K562 (cell line): Measurements from ENCODE around the gene UBE2D2. TPM values are rescaled to one million over a fixed set of nuclear protein-coding genes. Genes with fewer than 3 reads are reported as not detected.

Source experiments
- FIP1L1 ChIP-seq: fragments of 200-400 bp; formaldehyde crosslinking; IDR thresholded peaks from 2 replicates; pipeline ENCODE4 v1.6.1; 2018; ENCODE audit warnings: mild to moderate bottlenecking, low read depth, low read length; ENCODE audit not compliant: poor library complexity, severe bottlenecking
- FOXP1 ChIP-seq: sonication (generic); formaldehyde crosslinking; IDR thresholded peaks from 2 replicates; pipeline ENCODE4 v1.8.0; 2022; ENCODE audit warnings: mild to moderate bottlenecking, missing genetic modification reagents
- HINFP ChIP-seq: fragments of 450-650 bp; conservative IDR thresholded peaks from 2 replicates; pipeline ENCODE4 v1.6.1; 2016; ENCODE audit warnings: missing genetic modification characterization, low read depth, mild to moderate bottlenecking, control low read depth, missing compliant biosample characterization
- KAT7 ChIP-seq: sonication (generic); formaldehyde crosslinking; IDR thresholded peaks from 2 replicates; pipeline ENCODE4 v1.8.0; 2022; ENCODE audit warnings: missing genetic modification reagents, mild to moderate bottlenecking, borderline replicate concordance
- KDM2B ChIP-seq: fragments of 250-450 bp; sonication (Bioruptor Pico); IDR thresholded peaks from 2 replicates; pipeline ENCODE4 v1.8.0; 2021; ENCODE audit warnings: mild to moderate bottlenecking, moderate library complexity
- KLF1 ChIP-seq: fragments of 450-650 bp; IDR thresholded peaks from 2 replicates; pipeline ENCODE4 v1.6.1; 2016; ENCODE audit warnings: missing genetic modification characterization, missing compliant biosample characterization
- POLR3G ChIP-seq: IDR thresholded peaks from 2 replicates; pipeline ENCODE4 v1.6.1; 2011; ENCODE audit not compliant: insufficient read length, insufficient replicate concordance; ENCODE audit errors: extremely low read depth
- POU5F1 ChIP-seq: fragments of 150-350 bp; IDR thresholded peaks from 2 replicates; pipeline ENCODE4 v1.6.1; 2014; ENCODE audit warnings: borderline replicate concordance, low read length, low read depth, mild to moderate bottlenecking; ENCODE audit not compliant: partially characterized antibody
- RFX7 ChIP-seq: fragments of 250-450 bp; sonication (Bioruptor Pico); IDR thresholded peaks from 2 replicates; pipeline ENCODE4 v1.5.1; 2021; ENCODE audit warnings: mild to moderate bottlenecking
- SAP30 ChIP-seq: fragments of 200-600 bp; sonication (generic); IDR thresholded peaks from 2 replicates; pipeline ENCODE4 v1.6.1; 2012; ENCODE audit warnings: borderline replicate concordance, low read depth, mild to moderate bottlenecking, moderate library complexity, low read length, control low read depth, inconsistent platforms; ENCODE audit not compliant: insufficient read depth, poor library complexity, severe bottlenecking
- TCF3 ChIP-seq: sonication (generic); formaldehyde crosslinking; IDR thresholded peaks from 2 replicates; pipeline ENCODE4 v1.4.0; 2020; ENCODE audit warnings: mild to moderate bottlenecking, missing genetic modification reagents
- ZBTB43 ChIP-seq: sonication (generic); formaldehyde crosslinking; IDR thresholded peaks from 2 replicates; pipeline ENCODE4 v1.8.0; 2023; ENCODE audit warnings: mild to moderate bottlenecking, missing genetic modification reagents
- ZNF217 ChIP-seq: sonication (generic); formaldehyde crosslinking; IDR thresholded peaks from 2 replicates; pipeline ENCODE4 v1.8.0; 2022; ENCODE audit warnings: mild to moderate bottlenecking, missing genetic modification reagents
- polyA plus RNA-seq, 8 experiments: library from polyadenylated mRNA; depleted of rRNA in 4 of 8; stranded (reverse) in 5 of 8; unstranded in 3 of 8; fragments of >200 nt; fragmentation: Nextera tagmentation in 2 of 8; fragmentation: Illumina TruSeq in 1 of 8; extraction: Ambion mirVana in 2 of 8; extraction: Trizol in 1 of 8; gene quantifications; 2 replicates each; pipeline versions ENCODE4 v1.2.1 to v1.2.3, GENCODE V29; 2011 to 2014; ENCODE audit warnings: inconsistent platforms in 1 of 8, missing spikeins in 1 of 8
- total RNA-seq, 7 experiments: library from RNA; depleted of rRNA in 6 of 7; stranded (reverse); fragments of >200 nt in 6 of 7; fragmentation: Illumina TruSeq in 2 of 7; extraction: Trizol in 2 of 7; gene quantifications; 2 replicates each; pipeline versions ENCODE4 v1.2.1 to v1.2.3, GENCODE V29; 2011 to 2021; ENCODE audit warnings: low replicate concordance in 1 of 7
- TF ChIP-seq, protein P1 (sequence below): fragments of 150-350 bp; IDR thresholded peaks from 2 replicates; pipeline ENCODE4 v1.6.1; 2014; ENCODE audit warnings: low read depth, mild to moderate bottlenecking, low read length, borderline replicate concordance
- TF ChIP-seq, protein P2 (sequence below): sonication (generic); formaldehyde crosslinking; IDR thresholded peaks from 2 replicates; pipeline ENCODE4 v1.8.0; 2022; ENCODE audit warnings: mild to moderate bottlenecking, missing genetic modification reagents

UBE2D2 gene
- total and polyA plus RNA-seq, 9 of the 15 experiments (the other 6 are each of a cell fraction or from before 2014, with no cell fraction given): 53.6 to 198 (median 122) TPM

- TF ChIP-seq, protein P1, sequence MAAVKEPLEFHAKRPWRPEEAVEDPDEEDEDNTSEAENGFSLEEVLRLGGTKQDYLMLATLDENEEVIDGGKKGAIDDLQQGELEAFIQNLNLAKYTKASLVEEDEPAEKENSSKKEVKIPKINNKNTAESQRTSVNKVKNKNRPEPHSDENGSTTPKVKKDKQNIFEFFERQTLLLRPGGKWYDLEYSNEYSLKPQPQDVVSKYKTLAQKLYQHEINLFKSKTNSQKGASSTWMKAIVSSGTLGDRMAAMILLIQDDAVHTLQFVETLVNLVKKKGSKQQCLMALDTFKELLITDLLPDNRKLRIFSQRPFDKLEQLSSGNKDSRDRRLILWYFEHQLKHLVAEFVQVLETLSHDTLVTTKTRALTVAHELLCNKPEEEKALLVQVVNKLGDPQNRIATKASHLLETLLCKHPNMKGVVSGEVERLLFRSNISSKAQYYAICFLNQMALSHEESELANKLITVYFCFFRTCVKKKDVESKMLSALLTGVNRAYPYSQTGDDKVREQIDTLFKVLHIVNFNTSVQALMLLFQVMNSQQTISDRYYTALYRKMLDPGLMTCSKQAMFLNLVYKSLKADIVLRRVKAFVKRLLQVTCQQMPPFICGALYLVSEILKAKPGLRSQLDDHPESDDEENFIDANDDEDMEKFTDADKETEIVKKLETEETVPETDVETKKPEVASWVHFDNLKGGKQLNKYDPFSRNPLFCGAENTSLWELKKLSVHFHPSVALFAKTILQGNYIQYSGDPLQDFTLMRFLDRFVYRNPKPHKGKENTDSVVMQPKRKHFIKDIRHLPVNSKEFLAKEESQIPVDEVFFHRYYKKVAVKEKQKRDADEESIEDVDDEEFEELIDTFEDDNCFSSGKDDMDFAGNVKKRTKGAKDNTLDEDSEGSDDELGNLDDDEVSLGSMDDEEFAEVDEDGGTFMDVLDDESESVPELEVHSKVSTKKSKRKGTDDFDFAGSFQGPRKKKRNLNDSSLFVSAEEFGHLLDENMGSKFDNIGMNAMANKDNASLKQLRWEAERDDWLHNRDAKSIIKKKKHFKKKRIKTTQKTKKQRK: no peak
- TF ChIP-seq POLR3G (no peak), ZNF217 (no peak), POU5F1 (no peak), SAP30 (no peak), KLF1 (tag) (peak; percentile 45; the same call in 1 of the 2 replicates), FOXP1 (CRISPR knock-in tag) (peak; percentile 87), KAT7 (CRISPR knock-in tag) (peak; percentile 92; the same call in 1 of the 2 replicates), FIP1L1 (peak; percentile 98), RFX7 (CRISPR knock-in tag) (no peak), KDM2B (CRISPR knock-in tag) (no peak), HINFP (no peak), ZBTB43 (CRISPR knock-in tag) (no peak; the same call in 1 of the 2 replicates), TCF3 (peak; percentile 57)
- TF ChIP-seq, protein P2, sequence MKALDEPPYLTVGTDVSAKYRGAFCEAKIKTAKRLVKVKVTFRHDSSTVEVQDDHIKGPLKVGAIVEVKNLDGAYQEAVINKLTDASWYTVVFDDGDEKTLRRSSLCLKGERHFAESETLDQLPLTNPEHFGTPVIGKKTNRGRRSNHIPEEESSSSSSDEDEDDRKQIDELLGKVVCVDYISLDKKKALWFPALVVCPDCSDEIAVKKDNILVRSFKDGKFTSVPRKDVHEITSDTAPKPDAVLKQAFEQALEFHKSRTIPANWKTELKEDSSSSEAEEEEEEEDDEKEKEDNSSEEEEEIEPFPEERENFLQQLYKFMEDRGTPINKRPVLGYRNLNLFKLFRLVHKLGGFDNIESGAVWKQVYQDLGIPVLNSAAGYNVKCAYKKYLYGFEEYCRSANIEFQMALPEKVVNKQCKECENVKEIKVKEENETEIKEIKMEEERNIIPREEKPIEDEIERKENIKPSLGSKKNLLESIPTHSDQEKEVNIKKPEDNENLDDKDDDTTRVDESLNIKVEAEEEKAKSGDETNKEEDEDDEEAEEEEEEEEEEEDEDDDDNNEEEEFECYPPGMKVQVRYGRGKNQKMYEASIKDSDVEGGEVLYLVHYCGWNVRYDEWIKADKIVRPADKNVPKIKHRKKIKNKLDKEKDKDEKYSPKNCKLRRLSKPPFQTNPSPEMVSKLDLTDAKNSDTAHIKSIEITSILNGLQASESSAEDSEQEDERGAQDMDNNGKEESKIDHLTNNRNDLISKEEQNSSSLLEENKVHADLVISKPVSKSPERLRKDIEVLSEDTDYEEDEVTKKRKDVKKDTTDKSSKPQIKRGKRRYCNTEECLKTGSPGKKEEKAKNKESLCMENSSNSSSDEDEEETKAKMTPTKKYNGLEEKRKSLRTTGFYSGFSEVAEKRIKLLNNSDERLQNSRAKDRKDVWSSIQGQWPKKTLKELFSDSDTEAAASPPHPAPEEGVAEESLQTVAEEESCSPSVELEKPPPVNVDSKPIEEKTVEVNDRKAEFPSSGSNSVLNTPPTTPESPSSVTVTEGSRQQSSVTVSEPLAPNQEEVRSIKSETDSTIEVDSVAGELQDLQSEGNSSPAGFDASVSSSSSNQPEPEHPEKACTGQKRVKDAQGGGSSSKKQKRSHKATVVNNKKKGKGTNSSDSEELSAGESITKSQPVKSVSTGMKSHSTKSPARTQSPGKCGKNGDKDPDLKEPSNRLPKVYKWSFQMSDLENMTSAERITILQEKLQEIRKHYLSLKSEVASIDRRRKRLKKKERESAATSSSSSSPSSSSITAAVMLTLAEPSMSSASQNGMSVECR: peak; percentile 73
Measured at GRCh38 chr5:139517683-139518564, 43.2 kb upstream of the UBE2D2 start (continued).
